Esophagus muscularis mucosa (tissue), 4 donors: Measurements from ENCODE around the gene ZNF765. TPM values are rescaled to one million over a fixed set of nuclear protein-coding genes. Genes with fewer than 3 reads are reported as not detected.
"Not testable (repeated sequence)": the region's sequence is repeated elsewhere in the genome, so short reads cannot be mapped to it uniquely, and the experiment has no call there.

Source experiments
- DNase-seq: peaks from one replicate; pipeline ENCODE4 v3.0.0-alpha.2; 2017; ENCODE audit errors: extremely low spot score
- H3K27ac ChIP-seq, 4 donors: fragments of 200-600 bp; sonication (generic); replicated peaks in 1 of 4; 1 replicate in 3 of 4; 2 replicates in 1 of 4; pipeline ENCODE4 v1.5.1; 2016 to 2019; ENCODE audit warnings: mild to moderate bottlenecking in 1 of 4
- H3K27me3 ChIP-seq, 4 donors: fragments of 200-600 bp; sonication (generic); one replicate each; pipeline versions ENCODE4 v1.5.1 to v1.6.0; 2016 to 2019
- H3K36me3 ChIP-seq, 4 donors: fragments of 200-600 bp; sonication (generic); one replicate each; pipeline ENCODE4 v1.5.1; 2016 to 2019
- H3K4me1 ChIP-seq, 4 donors: fragments of 200-600 bp; sonication (generic); one replicate each; pipeline ENCODE4 v1.5.1; 2016 to 2019
- H3K4me3 ChIP-seq, 4 donors: fragments of 200-600 bp; sonication (generic); 1 replicate in 2 of 4; 2 replicates in 2 of 4; pipeline ENCODE4 v1.5.1; 2016 to 2019; ENCODE audit warnings: mild to moderate bottlenecking in 4 of 4, moderate library complexity in 1 of 4
- H3K9me3 ChIP-seq, 4 donors: fragments of 200-600 bp; sonication (generic); 1 replicate in 3 of 4; 2 replicates in 1 of 4; pipeline ENCODE4 v1.5.1; 2016 to 2019
- EP300 ChIP-seq: sonication (generic); formaldehyde crosslinking; IDR thresholded peaks from one replicate; pipeline ENCODE4 v1.6.1; 2017; ENCODE audit warnings: antibody characterized with exemption
- POLR2A ChIP-seq: fragments of 450-650 bp; IDR thresholded peaks from one replicate; pipeline ENCODE4 v1.6.1; 2017; ENCODE audit warnings: antibody characterized with exemption, moderate library complexity, mild to moderate bottlenecking, low read depth
- POLR2AphosphoS5 ChIP-seq, 2 donors: sonication (generic); formaldehyde crosslinking; IDR thresholded peaks; one replicate each; pipeline ENCODE4 v1.6.1; 2017; ENCODE audit warnings: antibody characterized with exemption in 2 of 2
- WGBS: methylation state at CpG from one replicate; pipeline ENCODE4 v1.1.5; 2018; 5-methylcytosine and 5-hydroxymethylcytosine counted together
- intact Hi-C: fragments of 100-400 bp; cut with DNase I; formaldehyde crosslinking; loops from one replicate; pipeline ENCODE4 v1.15.1; 2023
- total RNA-seq, 4 donors: library from RNA; depleted of rRNA; stranded (reverse); fragments of >200 nt; gene quantifications; one replicate each; pipeline versions ENCODE4 v1.1.0 to v1.2.1, GENCODE V29; 2016
- TF ChIP-seq, protein P1 (sequence below), 3 experiments: fragments of 200-600 bp in 2 of 3; fragments of 450-650 bp in 1 of 3; sonication (generic) in 2 of 3; IDR thresholded peaks; one replicate each; pipeline ENCODE4 v1.5.1; 2017 to 2019; ENCODE audit warnings: antibody characterized with exemption in 3 of 3, mild to moderate bottlenecking in 2 of 3, moderate library complexity in 1 of 3

Gene ZNF765
- total RNA-seq, 4 donors from 2014 or later: 7.1 to 12.5 (median 8.5) TPM

- peaks cover 5 to 60% (median 37%) of the 10 kb centered on the region in 4 donors for H3K9me3 ChIP-seq
- intact Hi-C loops: no loop called here
These were observed 14.7 kb downstream of the ZNF765 start for GRCh38 chr19:53409505-53410204.

GRCh38 chr19:53420520-53421315 is 25.8 kb downstream of the ZNF765 start:
- intact Hi-C loops: loop anchor here (5.0 kb wide), 1 partner anchor 327 kb away; no protein-coding TSS in a partner anchor
- not testable (repeated sequence) for H3K27ac ChIP-seq, DNase-seq, H3K9me3 ChIP-seq, H3K4me3 ChIP-seq, H3K27me3 ChIP-seq, H3K36me3 ChIP-seq
- H3K4me1 ChIP-seq: peaks cover 0 to 10% (median 9%) of the 10 kb centered on the region in 4 donors
- WGBS: 73% methylated on average over 11 of the region's 11 CpGs

More at GRCh38 chr19:53409505-53410204, 14.7 kb downstream of the ZNF765 start:
- Histone ChIP-seq H3K4me1 (no peaks in the 10 kb centered on the region), H3K27ac (no peak overlapping the region), H3K27me3 (no peaks in the 10 kb centered on the region), H3K4me3 (no peak overlapping the region), H3K36me3 (peaks cover 30 to 36% (median 36%) of the 10 kb centered on the region in 4 donors)
- 84% methylated on average over 7 of the region's 7 CpGs for WGBS
- no peak for TF ChIP-seq POLR2A
- no peak for TF ChIP-seq EP300
- TF ChIP-seq, protein P1, sequence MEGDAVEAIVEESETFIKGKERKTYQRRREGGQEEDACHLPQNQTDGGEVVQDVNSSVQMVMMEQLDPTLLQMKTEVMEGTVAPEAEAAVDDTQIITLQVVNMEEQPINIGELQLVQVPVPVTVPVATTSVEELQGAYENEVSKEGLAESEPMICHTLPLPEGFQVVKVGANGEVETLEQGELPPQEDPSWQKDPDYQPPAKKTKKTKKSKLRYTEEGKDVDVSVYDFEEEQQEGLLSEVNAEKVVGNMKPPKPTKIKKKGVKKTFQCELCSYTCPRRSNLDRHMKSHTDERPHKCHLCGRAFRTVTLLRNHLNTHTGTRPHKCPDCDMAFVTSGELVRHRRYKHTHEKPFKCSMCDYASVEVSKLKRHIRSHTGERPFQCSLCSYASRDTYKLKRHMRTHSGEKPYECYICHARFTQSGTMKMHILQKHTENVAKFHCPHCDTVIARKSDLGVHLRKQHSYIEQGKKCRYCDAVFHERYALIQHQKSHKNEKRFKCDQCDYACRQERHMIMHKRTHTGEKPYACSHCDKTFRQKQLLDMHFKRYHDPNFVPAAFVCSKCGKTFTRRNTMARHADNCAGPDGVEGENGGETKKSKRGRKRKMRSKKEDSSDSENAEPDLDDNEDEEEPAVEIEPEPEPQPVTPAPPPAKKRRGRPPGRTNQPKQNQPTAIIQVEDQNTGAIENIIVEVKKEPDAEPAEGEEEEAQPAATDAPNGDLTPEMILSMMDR (IDR thresholded peaks at IDR 0.05): no peak
- no peak for TF ChIP-seq POLR2AphosphoS5 (IDR thresholded peaks at IDR 0.05)
- no peak for DNase-seq

DNA sequence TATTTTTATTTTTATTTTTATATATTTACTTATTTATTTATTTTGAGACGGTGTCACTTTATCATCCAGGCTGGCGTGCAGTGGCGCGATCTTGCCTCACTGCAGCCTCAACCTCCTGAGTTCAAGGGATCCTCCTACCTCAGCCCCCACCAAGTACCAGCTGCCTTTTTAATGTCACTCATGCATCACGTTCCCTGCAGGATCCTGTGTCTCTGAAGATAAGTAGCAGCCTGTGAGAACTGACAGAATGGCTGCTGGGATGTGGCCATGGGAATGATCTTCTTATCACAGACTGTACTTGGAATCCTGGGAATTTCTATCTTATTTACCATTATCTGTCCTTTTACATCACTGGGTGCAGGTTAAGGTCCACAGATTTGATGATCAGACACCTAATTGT is 27.6 kb downstream of the ZNF765 start:
- H3K9me3 ChIP-seq: no peaks in the 10 kb centered on the region
- WGBS: 87% methylated on average over 5 of the region's 5 CpGs
- H3K4me1 ChIP-seq: peaks cover 0 to 10% (median 9%) of the 10 kb centered on the region in 4 donors
- H3K27ac ChIP-seq: no peak overlapping the region
- H3K36me3 ChIP-seq: no peaks in the 10 kb centered on the region
- no peak overlapping the region for H3K4me3 ChIP-seq
- DNase-seq: no peak
- intact Hi-C loops: loop anchor here (5.0 kb wide), 1 partner anchor 325 kb away; no protein-coding TSS in a partner anchor
- no peak for TF ChIP-seq POLR2A
- TF ChIP-seq, protein P1 (IDR thresholded peaks at IDR 0.05): no peak
- TF ChIP-seq EP300: no peak
- no peak for TF ChIP-seq POLR2AphosphoS5 (IDR thresholded peaks at IDR 0.05)
- H3K27me3 ChIP-seq: no peaks in the 10 kb centered on the region

- H3K27me3 ChIP-seq, H3K4me3 ChIP-seq, DNase-seq, H3K9me3 ChIP-seq, H3K36me3 ChIP-seq: not testable (repeated sequence)
- H3K4me1 ChIP-seq: peaks cover 0 to 10% (median 9%) of the 10 kb centered on the region in 4 donors
- intact Hi-C loops: loop anchor here (5.0 kb wide), 1 partner anchor 324 kb away; no protein-coding TSS in a partner anchor
- H3K27ac ChIP-seq: peak overlapping the region in 1 of 4 donors; percentile 28
- no CpG with 5 or more reads among the region's 13 CpGs for WGBS
These were observed 28.1 kb downstream of the ZNF765 start for GRCh38 chr19:53423074-53423473.

DNA sequence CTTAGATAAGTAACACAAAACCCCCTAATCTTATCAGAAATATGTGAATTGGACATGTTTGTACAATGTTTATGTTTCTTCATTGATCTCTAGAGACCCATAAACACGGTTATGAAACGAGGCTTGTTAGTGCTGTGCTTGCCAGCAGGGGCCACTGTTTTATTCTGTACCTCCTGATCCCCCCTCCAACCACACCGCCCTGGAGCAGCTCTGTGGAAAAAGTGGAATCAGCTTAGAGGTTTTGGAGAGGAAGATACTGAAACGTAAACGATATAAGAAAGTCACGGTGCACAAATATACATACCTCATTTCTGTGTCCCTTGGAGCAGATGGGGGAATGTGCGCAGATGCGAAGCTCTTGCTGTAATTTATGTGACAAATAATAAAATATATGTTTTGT is 28.7 kb downstream of the ZNF765 start:
- H3K9me3 ChIP-seq, H3K27me3 ChIP-seq, H3K36me3 ChIP-seq, H3K4me3 ChIP-seq, H3K27ac ChIP-seq, DNase-seq: not testable (repeated sequence)
- peaks cover 0 to 10% (median 9%) of the 10 kb centered on the region in 4 donors for H3K4me1 ChIP-seq
- intact Hi-C loops: loop anchor here (5.0 kb wide), 1 partner anchor 324 kb away; no protein-coding TSS in a partner anchor
- 37% methylated on average over 8 of the region's 8 CpGs for WGBS

- 25% methylated on average over 9 of the region's 9 CpGs for WGBS
- intact Hi-C loops: loop anchor here (5.0 kb wide), 1 partner anchor 322 kb away; no protein-coding TSS in a partner anchor
These were observed 30.1 kb downstream of the ZNF765 start for GRCh38 chr19:53424968-53425597.

More at GRCh38 chr19:53424968-53425597, 30.1 kb downstream of the ZNF765 start:
- Histone ChIP-seq H3K27ac (no peak overlapping the region), H3K9me3 (no peaks in the 10 kb centered on the region), H3K4me1 (peaks cover 0 to 10% (median 9%) of the 10 kb centered on the region in 4 donors), H3K27me3 (no peaks in the 10 kb centered on the region), H3K4me3 (no peak overlapping the region), H3K36me3 (no peaks in the 10 kb centered on the region)
- TF ChIP-seq, protein P1 (IDR thresholded peaks at IDR 0.05): peak; percentile 72 to 86 (median 82)
- TF ChIP-seq POLR2AphosphoS5 (IDR thresholded peaks at IDR 0.05) (peak; percentile 43 to 57), EP300 (no peak), POLR2A (no peak)
- DNase-seq: peak; percentile 93
